SK-N-SH (cell line): ENCODE measurements around the gene PTPN20.
"Not testable (repeated sequence)": the region's sequence is repeated elsewhere in the genome, so short reads cannot be mapped to it uniquely, and the experiment has no call there.

Experiments
- EZH2phosphoT487 ChIP-seq: fragments of 200-600 bp; sonication (generic); IDR thresholded peaks from 2 replicates; pipeline ENCODE4 v1.6.1; 2017; ENCODE audit warnings: low read depth, mixed run types, mild to moderate bottlenecking, antibody characterized with exemption, moderate library complexity, borderline replicate concordance
- MXI1 ChIP-seq: IDR thresholded peaks from 2 replicates; pipeline ENCODE4 v1.6.1; 2012; ENCODE audit warnings: mild to moderate bottlenecking, low read depth, low read length, improper control_type of control experiment
- NFIC ChIP-seq: IDR thresholded peaks from 2 replicates; pipeline ENCODE4 v1.4.0; 2012; ENCODE audit warnings: borderline replicate concordance
- YY1 ChIP-seq: IDR thresholded peaks from 2 replicates; pipeline ENCODE4 v1.4.0; 2012; ENCODE audit warnings: low read depth, mild to moderate bottlenecking
- TF ChIP-seq, protein P1 (sequence below): IDR thresholded peaks from 2 replicates; pipeline ENCODE4 v1.6.1; 2012; ENCODE audit warnings: mild to moderate bottlenecking, low read depth, low read length, moderate library complexity

DNA sequence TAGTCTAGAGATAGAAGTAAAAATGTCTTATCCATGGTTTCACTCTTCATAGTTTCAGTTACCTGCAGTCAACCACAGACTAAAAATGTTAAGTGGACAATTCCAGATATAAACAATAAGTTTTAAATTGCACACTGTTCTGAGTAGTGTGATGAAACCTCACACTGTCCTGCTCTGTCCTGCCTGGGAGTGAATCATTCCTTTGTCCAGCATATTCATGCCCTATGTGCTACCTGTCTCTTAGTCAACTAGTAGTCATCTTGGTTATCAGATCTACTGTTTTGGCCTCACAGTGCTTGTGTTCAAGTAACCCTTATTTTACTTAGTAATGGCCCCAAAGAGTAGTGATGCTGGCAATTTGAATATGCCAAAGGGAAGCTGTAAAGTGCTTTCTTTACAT, 49.5 kb downstream of the PTPN20 start:
- not testable (repeated sequence) for TF ChIP-seq NFIC, MXI1, EZH2phosphoT487, YY1
- TF ChIP-seq, protein P1, sequence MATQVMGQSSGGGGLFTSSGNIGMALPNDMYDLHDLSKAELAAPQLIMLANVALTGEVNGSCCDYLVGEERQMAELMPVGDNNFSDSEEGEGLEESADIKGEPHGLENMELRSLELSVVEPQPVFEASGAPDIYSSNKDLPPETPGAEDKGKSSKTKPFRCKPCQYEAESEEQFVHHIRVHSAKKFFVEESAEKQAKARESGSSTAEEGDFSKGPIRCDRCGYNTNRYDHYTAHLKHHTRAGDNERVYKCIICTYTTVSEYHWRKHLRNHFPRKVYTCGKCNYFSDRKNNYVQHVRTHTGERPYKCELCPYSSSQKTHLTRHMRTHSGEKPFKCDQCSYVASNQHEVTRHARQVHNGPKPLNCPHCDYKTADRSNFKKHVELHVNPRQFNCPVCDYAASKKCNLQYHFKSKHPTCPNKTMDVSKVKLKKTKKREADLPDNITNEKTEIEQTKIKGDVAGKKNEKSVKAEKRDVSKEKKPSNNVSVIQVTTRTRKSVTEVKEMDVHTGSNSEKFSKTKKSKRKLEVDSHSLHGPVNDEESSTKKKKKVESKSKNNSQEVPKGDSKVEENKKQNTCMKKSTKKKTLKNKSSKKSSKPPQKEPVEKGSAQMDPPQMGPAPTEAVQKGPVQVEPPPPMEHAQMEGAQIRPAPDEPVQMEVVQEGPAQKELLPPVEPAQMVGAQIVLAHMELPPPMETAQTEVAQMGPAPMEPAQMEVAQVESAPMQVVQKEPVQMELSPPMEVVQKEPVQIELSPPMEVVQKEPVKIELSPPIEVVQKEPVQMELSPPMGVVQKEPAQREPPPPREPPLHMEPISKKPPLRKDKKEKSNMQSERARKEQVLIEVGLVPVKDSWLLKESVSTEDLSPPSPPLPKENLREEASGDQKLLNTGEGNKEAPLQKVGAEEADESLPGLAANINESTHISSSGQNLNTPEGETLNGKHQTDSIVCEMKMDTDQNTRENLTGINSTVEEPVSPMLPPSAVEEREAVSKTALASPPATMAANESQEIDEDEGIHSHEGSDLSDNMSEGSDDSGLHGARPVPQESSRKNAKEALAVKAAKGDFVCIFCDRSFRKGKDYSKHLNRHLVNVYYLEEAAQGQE, result not testable (repeated sequence)
